NCI-H146 treated with DMSO at 0.1 percent for 48 hours (cell line): Measurements from ENCODE around the gene JUND.
"Not testable (repeated sequence)": the region's sequence is repeated elsewhere in the genome, so short reads cannot be mapped to it uniquely, and the experiment has no call there.

Source experiments
- DNase-seq: peaks from one replicate; lab custom pipeline; 2025; ENCODE audit not compliant: unreplicated experiment; lab: John Stamatoyannopoulos, UW

The JUND gene

DNA sequence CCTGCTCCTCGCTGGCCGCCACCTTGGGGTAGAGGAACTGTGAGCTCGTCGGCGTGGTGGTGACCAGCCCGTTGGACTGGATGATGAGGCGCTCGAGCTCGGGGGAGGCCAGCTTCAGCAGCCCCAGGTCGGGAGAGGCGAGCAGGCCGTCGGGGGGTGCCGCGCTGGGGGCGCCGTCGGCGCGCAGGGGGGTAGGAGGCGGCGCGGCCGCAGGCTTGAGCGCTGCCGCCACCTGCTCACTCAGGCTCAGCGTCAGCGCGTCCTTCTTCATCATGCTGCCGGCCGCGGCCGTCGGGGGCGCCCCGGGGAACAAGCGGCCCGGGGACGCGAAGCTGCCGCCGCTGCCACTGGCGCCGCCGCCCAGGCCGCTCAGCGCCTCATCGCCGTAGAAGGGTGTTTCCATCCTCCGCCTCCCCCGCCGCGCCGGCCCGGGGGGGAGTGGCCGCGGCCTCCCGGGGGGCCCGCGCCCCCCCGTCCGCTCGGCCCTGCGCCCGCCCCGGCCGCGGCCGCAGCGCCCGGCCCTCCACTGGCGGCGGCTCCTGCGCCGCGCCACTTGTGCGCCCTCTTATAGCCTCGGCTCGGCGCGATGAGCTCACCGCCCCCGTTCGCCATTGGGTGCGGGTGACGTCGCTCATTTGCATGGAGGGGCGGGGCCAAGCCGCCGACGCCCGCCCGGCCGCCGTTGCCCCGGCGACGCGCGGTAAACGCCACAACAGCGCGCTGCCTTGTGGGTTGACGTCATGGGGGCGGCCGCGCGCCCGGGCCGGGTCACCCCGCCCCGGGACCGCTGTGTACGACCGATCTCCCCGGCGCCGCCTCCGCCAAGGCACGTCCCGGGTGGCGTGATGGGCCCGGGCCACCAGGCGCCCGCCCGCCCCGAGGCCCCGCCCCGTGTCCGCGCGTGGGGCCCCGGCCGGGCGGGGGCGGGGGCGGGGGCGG lies at the start of gene JUND:
Gene JUND (minus strand): TSS at position 541 of the 939 bp plus-strand sequence. CDS start 138 bp downstream, at position 403.
- DNase-seq: peak; percentile 96

DNA sequence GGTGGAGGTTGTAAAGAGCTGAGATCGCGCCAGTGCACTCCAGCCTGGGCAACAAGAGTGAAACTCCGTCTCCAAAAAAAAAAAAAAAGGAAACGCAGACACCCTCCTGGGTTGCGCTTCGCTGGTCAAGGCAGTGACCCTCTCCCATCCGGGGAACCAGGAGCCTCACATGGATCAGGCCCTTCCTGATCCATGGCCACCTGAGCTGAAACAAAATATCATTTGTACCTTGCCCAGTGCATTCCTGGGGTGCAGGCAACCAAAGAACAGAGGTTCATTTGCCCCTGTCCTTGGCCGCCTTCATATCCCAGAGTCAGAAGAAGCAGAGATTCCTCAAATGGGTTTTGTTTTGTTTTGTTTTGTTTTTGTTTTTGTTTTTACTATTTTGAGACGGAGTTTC lies 49.4 kb upstream of the JUND start:
- no peak for DNase-seq

DNA sequence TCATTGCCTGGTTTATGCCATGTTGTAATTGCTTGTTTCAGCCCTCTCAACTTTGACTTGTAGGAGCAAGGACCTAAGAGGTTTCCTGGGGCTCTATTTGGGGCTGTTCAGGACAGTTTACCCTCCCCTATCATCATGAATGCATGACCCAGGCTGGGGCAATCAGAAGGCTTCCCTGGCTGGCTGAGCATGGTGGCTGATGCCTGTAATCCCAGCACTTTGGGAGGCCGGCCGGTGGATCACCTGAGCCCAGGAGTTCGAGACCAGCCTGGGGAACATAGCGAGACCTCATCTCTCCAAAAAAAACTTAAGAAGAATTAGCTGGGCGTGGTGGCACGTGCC lies 47.6 kb upstream of the JUND start:
- DNase-seq: no peak

DNA sequence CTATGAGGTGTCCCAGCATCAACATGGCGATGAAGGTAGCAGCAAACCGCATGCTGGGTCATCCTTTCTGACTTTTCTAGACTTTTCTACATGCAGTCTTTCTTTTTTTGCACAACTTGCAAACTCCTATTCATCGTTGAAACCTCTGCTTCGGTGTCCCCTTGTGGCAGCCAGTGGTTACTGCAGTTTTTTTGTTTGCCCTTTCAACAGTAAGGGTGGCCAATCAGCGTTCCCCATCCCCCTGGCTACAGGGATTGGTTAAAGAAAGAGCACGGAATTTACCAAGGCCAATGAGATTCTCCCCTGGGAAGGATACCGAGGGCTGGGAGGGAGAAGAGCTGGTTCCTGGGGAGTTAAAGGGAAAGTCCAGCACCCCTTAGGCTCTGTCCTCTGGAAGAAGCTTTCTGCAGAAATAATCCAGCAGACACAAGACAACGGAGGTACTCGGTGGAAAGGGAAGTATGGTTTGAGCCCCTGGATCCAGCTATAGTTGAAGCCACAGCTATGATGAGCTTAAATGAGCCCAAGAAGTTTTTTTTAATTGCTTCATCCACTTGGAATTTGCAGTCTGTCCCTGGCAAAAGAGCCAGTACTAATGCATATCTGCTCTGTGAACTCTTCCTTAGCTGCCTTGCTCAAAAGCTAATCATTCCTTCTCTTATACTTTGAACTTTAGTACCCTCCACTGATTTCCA lies 47.1 kb upstream of the JUND start:
- peak; percentile 98 for DNase-seq

DNA sequence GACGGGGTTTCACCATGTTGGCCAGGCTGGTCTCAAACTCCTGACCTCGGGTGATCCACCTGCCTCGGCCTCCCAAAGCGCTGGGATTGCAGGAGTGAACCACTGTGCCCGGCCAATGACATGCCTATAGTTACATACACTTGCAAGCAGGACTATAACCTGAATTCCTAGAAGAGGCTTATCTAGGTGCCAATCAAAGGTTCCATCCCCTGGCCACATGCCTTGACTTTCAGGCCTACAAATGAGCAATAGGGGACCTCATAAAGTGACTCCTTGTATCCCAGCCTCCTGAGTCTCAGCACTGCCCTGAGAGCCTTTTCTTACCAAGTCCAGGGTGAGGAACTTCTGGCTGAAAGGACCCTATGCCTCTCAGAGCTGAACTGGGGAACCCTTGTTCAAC lies 45.4 kb upstream of the JUND start:
- no peak for DNase-seq

DNA sequence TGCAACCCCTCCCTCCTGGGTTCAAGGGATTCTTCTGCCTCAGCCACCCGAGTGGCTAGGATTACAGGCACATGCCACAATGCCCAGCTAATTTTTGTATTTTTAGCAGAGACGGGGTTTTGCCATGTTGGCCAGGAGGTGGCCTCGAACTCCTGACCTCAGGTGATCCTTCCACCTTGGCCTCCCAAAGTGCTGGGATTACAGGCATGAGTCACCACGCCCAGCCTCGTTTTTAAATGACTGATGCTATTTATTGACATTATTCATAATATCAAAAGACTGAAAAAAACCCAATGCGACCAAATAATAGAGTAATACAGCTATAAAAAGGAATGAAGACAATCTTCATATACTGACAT lies 42.9 kb upstream of the JUND start:
- DNase-seq: not testable (repeated sequence)

DNA sequence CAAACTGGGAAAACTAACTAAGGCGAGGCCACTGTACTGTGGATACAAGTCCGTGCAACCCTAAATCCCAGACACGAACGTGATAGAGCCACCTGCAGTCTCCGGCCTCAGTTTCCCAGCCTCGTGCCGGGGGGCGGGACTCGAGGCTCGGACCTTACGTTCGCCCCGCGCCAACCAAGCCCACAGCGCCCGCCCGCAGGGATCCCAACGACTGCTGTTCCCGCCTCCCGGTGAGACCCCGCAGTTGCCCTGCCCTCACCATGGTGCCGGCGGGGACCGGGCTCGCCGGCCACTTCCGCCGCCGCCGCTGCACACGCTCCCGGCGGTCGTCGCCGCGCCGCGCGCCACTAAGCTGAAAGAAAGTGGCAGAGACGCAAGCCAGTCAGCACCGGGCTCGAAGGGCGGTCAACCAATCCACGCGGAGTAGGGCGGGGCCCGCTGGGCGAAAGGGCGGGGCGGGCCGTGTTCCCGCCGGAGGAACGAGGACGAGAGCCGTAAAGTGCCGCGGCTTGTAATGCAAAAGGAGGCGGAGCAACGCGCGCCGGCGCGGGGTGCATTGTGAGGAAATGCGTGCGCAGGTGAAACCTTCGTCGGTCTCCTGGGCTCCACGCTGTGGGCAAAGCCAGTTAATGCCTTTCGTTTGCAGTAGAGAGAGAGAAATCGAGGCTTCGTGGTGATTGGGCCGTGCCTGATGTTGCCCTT lies 41.5 kb upstream of the JUND start, which contains the start of gene LSM4:
Gene LSM4 (minus strand): TSS at position 318 of the 702 bp plus-strand sequence. CDS start 56 bp downstream, at position 262.
- peak; percentile 98 for DNase-seq

DNA sequence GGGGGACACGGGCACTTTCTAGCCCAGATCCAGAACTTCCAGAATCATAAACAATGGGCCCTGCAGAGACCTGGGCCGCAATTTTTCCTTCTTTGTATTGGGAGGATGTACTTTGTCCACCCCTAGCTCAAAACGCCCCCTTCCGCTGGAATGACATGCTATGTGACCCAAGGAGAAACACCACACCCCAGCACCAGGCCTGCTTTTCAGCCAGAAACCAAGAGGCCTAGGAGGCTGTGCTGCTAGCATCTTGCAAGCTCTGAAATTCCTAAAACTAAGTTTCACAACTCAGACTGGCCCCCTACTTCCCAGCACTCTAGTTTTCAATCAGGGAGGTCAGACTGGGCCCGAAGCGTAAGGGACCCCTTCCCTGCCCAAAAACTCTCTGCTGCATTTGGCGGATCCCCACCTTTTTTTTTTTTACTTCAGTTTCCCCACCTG lies 40.9 kb upstream of the JUND start:
- DNase-seq: peak; percentile 41

DNA sequence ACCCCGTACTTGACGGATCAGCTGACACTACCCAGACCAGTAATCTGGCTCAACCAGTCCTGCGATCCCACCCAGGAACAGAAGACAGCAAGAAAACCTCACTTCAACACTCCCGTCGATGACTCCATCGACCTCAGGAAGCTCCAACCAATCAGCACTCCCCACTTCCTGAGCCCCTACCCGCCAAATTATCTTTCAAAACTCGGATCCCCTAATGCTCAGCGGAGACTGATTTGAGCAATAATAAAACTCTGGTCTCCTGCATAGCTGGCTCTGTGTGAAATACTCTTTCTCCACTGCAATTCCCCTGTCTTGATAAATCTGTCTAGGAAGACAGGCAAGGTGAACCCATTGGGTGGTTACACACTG lies 40.3 kb upstream of the JUND start:
- DNase-seq: no peak

DNA sequence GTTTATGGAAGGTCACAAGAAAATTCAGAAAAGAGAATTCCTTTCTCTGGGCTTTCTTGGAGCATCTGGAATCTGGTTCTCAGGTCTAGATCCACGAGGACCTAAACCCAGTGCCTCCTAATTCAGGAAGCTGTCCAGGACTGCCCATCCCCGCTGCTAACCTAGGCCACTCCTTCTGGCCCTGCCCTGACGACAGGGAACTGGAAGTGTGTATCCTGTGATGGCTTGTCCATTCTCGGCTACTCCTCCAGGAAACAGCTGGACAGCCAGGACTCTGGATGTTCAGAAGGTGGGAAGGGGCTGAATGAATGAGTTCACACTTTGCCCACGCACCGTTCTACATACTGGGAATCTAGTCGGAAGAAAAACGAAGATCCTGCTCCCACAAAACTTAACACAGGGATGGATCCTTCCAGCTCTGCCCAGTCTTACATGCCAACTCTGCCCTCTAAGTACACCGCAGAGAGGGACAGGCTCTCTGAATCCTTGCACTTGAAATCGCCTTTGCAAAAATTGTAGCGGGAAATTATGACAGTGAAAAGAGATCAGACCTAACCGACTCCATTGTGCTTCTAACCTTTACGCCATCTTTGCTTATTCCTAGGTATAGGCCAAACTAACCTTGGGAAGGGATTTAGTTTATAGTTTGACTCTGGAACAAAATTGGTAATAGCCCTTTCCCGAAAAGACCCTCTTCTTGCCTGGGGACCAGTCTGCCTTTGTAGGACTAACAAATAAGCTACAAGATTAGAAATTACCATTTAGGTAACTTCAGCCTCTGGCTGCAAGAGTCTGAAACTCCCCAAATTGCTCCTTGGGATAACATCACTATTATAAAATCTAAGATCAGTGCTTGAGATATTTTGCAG lies 39.7 kb upstream of the JUND start:
- no peak for DNase-seq

DNA sequence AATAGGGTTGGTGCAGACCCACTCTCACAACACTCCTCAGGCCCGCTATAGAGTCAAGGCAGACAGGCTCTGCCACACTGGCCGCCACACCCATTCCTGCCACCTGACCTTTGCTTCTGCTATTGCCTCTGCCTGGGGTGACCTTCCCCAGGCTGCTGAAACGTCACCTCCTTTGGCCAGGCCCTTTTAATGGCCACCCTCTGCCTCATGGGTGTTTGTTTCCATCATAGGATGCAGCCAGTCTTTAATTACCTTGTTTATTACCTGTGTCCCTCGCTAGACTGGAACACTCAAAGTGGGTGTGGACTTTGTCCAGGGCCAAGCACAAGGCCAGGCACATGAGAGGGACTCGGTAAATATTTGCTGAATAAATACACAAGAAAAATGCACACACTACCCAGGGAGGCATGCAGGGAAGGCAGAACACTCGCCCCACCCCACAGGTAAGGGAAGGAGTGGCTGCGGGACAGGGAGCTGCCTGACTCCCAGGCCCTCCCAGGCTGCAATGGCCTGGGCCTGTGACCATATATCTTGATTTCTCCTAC lies 38.2 kb upstream of the JUND start:
- no peak for DNase-seq

DNA sequence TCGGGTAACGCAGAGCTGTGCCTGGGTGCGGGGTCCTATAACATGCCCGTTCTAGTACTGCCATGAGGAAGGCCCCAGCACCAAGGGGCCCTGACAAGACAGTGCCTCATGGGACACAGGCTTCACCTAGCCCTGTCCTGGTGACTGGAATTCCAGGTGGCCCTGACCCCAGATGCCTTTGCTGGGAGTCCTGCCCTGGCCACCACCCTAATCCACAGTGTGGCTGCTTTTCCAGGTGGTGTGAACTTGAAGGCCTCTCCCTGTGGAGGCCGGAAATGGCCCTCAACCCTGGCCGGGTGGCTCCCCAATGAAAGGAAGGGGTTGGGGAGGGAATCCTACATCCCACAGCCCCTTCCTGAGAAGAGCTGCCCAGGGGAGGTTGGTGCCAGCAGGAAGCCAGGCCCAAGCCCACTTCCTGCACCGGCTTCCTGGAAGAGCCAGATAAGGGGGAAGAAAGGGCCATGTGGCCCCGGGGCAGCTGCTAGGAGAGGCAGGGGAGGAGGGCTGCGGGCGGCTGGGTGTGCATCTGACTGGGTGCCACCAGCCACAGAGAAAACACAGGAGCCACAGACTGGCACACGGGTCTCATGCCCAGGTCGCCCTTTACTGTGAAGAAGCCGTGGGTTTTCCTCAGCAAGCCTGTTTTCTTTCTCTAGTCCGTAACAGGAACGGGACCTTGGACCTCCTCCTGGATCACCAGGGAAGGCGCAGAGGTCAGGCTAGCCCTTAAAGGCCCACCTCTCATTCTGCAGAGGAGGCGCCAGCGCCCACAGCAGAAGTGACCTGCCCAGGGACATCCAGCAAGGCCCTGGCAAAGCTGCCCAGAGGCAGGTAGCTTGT lies 36.8 kb upstream of the JUND start:
- DNase-seq: no peak

DNA sequence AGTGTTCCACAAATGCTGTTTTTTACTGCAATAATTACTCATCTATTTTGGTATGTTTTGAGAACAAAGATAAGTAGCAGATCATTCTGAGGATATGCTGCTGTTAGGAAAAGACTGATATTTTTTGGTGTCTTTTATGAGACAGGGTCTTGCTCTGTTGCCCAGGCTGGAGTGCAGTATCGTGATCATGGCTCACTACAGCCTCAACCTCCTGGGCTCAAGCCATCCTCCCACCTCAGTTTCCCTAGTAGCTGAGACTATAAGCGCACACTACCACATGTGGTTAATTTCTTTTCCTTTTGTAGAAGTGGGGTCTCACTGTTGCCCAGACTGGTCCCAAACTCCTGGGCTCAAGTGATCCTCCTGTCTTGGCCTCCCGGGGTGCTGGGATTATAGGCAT lies 32.0 kb upstream of the JUND start:
- DNase-seq: no peak

DNA sequence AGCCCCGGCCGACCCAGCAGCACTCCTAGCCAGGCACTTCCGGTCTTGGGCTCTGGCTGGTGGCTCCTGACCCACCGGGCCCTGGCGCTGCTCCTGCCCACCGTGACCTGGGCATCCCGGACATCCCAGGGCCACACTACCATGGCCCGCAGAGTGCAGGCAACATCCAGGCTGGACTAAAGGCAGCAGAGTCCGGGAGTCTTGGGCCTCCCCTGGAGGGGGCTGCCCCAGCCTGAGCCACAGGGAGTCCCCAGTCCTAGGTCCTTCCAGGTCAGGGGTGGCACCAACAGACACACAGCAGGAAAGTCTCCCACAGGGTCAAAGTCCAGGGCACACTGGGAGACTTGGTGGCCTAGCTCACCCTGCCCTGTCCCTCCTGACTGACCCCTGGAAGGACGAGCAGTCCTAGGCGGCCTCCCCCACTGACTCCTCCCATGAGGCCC lies 30.7 kb upstream of the JUND start:
- DNase-seq: no peak

DNA sequence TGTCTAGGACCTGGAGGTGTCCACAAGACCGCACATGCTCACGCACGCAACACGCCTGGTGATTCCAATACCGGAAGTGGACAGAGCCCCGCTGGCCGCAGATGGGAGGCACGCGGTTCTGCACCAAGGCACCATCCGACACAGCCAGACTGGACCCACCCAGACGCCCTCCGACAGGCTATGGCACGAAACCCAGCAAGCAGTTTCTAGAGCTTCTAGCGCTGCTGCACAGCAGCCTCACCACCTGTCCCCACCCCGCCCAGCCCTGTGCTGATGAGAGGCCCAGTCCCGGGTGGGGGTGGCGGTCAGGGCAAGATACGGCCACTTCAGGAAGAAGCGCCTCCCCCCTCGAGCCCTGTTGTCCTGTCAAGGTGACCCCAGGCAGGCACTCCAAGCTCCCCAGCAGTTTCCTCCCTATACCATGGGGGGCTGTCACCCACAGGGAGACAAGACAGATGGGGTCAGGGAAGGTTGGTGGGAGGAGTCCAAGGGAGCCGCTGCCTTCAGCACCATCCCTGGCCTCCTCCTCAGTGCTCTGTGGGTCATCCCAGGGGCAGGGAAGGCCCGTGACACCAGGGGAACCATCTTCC lies 30.2 kb upstream of the JUND start:
- no peak for DNase-seq

DNA sequence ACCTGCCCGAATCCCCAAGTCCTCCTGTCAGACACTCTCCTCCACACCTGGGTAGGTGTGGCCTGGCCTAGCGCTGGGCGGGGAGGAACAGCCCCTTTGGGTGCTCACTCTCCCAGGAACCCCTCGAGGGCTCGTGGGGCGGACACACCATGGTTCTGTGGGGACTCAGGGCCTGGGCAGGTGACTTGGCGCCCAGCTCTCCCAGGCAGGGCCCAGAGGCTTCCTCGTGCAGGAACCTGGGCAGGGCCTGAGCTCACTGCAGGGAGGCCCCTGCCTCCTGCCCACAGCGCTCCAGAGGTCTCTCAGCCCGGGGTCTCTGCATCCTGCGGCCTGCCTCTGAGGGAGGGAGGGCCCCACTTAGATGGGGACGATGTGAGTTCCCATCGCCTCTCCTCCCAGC lies 29.5 kb upstream of the JUND start:
- DNase-seq: no peak

DNA sequence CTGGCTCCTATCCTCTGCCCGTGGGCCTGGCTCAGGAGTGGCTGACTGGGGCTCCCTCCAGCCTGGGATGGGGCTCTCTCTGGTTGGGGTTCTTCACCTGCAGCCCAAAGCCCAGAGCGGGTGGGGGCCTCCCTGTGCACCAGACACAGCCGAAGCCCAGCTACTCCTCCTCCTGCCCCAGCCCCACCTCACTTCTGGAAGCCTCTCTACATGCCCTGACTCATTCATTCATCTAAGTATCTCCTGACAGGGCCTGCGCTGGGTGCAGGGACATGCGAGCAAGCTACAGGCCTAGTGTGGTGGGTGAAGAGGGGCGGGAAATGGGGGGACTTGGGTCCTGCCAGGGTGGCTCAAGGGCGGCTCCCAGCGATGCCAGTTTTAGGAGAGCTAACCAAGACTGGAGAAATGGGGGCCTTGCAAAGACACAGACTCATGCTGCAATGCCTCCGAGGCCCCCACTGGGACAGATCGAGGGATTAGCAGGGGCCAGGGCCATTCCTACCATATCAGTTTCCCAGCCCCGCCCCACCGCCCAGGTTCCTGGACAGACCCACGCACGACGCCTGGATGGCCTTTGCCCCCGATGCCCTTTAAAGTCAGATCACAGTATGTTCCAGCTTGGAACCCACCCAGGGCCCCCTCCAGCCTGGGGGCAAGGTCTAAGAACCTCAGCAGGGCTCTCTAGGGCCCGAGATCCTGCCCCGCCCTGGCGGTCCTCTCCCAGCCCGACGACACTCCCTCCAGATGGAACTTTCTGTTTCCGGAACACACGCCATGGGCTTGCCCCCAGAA lies 28.9 kb upstream of the JUND start:
- DNase-seq: no peak

DNA sequence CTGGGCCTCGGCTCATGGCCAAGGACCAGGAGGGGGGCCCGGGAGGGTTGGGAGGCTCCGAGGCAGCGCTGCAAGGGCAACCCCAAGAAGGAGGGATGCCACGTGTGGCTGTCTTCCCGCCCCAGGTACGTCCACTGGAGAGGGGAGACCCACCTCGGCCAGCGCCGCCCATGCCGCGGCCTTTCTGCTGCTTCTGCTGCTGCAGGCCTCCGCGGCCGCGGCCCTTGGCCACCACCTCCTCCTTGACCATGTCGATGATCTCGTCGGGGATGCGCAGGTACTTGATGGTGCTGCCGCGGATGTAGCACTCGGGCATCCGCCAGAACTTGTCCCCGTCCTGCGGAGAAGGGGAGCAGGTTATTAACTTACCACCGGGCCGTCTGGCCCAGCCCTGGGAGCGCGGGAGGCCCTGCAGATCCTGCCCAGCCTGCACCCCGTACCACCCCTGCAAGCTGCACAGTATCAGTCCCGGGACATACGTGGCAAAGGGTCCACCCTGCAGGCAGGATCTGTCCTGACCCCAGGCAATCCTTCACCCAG lies 28.2 kb upstream of the JUND start:
- DNase-seq: no peak
